SK-N-SH (cell line): Measurements from ENCODE around the gene KCNN3. TPM values are rescaled to one million over a fixed set of nuclear protein-coding genes. Genes with fewer than 3 reads are reported as not detected.

ENCODE experiments used
- CTCF ChIA-PET: fragments of 300-600, 350-600 bp; formaldehyde crosslinking; extraction: SDS; loops from one replicate; lab custom pipeline; 2021; lab: Yijun Ruan, JAX
- POLR2A ChIA-PET: fragments of 350-600 bp; sonication (Branson Sonifier 250); formaldehyde crosslinking; extraction: SDS; loops from one replicate; lab custom pipeline; 2020; ENCODE audit warnings: antibody characterized with exemption, inconsistent platforms; lab: Yijun Ruan, JAX
- DNase-seq: peaks from one replicate; pipeline ENCODE4 v3.0.0; 2012
- H2AFZ ChIP-seq: fragments of 200-600 bp; sonication (generic); 2 replicates; pipeline ENCODE4 v1.8.1; 2016; ENCODE audit warnings: antibody characterized with exemption, mild to moderate bottlenecking, low read depth
- H3F3A ChIP-seq: fragments of 200-600 bp; sonication (generic); replicated peaks from 2 replicates; pipeline ENCODE3; 2016; ENCODE audit warnings: antibody characterized with exemption, mild to moderate bottlenecking; ENCODE audit not compliant: insufficient read depth
- H3K27ac ChIP-seq, 2 experiments: fragments of 200-500 bp in 1 of 2; fragments of 200-600 bp in 1 of 2; sonication (Bioruptor generic) in 1 of 2; sonication (generic), shearing (Covaris generic) in 1 of 2; 2 replicates each; pipeline versions ENCODE4 v1.5.1 to v1.6.1; 2014 to 2016; ENCODE audit warnings: low read depth in 2 of 2, inconsistent platforms in 1 of 2, low read length in 1 of 2, mild to moderate bottlenecking in 1 of 2, mixed read lengths in 1 of 2
- H3K27me3 ChIP-seq: fragments of 200-600 bp; sonication (generic), shearing (Covaris generic); 2 replicates; pipeline ENCODE4 v1.6.1; 2016; ENCODE audit warnings: mixed run types; ENCODE audit not compliant: insufficient read depth
- H3K36me3 ChIP-seq, 2 experiments: fragments of 200-500 bp in 1 of 2; fragments of 200-600 bp in 1 of 2; sonication (Bioruptor generic) in 1 of 2; sonication (generic) in 1 of 2; replicated peaks in 1 of 2; 2 replicates each; pipeline versions ENCODE3 to v1.5.1; 2014 to 2016; ENCODE audit warnings: low read length in 1 of 2, mild to moderate bottlenecking in 1 of 2; ENCODE audit not compliant: insufficient read depth in 2 of 2, control insufficient read depth in 1 of 2
- H3K4me1 ChIP-seq, 2 experiments: fragments of 200-500 bp in 1 of 2; fragments of 200-600 bp in 1 of 2; sonication (Bioruptor generic) in 1 of 2; sonication (generic), shearing (Covaris generic) in 1 of 2; 2 replicates each; pipeline versions ENCODE4 v1.5.1 to v1.6.1; 2014 to 2016; ENCODE audit warnings: low read depth in 1 of 2, low read length in 1 of 2, mixed run types in 1 of 2; ENCODE audit not compliant: insufficient read depth in 2 of 2, control insufficient read depth in 1 of 2
- H3K4me2 ChIP-seq: fragments of 200-600 bp; sonication (generic), shearing (Covaris generic); 2 replicates; pipeline ENCODE4 v1.6.1; 2017; ENCODE audit warnings: mixed run types
- H3K4me3 ChIP-seq, 2 experiments: fragments of 200-500 bp in 1 of 2; fragments of 200-600 bp in 1 of 2; sonication (Bioruptor generic) in 1 of 2; sonication (generic), shearing (Covaris generic) in 1 of 2; 2 replicates each; pipeline versions ENCODE4 v1.5.1 to v1.8.1; 2014 to 2016; ENCODE audit warnings: low read depth in 2 of 2, inconsistent platforms in 1 of 2, low read length in 1 of 2, mild to moderate bottlenecking in 1 of 2, mixed read lengths in 1 of 2, moderate library complexity in 1 of 2
- H3K79me2 ChIP-seq: fragments of 200-600 bp; sonication (generic); 2 replicates; pipeline ENCODE4 v1.8.1; 2017; ENCODE audit warnings: mild to moderate bottlenecking; ENCODE audit not compliant: insufficient read depth
- H3K9ac ChIP-seq: fragments of 200-600 bp; sonication (generic); 2 replicates; pipeline ENCODE4 v1.6.1; 2017; ENCODE audit warnings: mixed run types
- H3K9me2 ChIP-seq: fragments of 200-600 bp; sonication (generic); 2 replicates; pipeline ENCODE4 v1.6.1; 2017; ENCODE audit warnings: mixed run types
- H3K9me3 ChIP-seq: fragments of 200-600 bp; sonication (generic); 2 replicates; pipeline ENCODE4 v1.6.1; 2017; ENCODE audit warnings: mixed run types, mild to moderate bottlenecking, moderate library complexity
- H4K20me1 ChIP-seq: fragments of 200-600 bp; sonication (generic); 2 replicates; pipeline ENCODE4 v1.6.1; 2017; ENCODE audit warnings: mild to moderate bottlenecking, mixed run types; ENCODE audit not compliant: insufficient read depth
- ELF1 ChIP-seq: IDR thresholded peaks from 2 replicates; pipeline ENCODE4 v1.4.0; 2012
- FOXM1 ChIP-seq: IDR thresholded peaks from 2 replicates; pipeline ENCODE4 v1.4.0; 2012; ENCODE audit warnings: low read depth, mild to moderate bottlenecking
- GABPA ChIP-seq: IDR thresholded peaks from 2 replicates; pipeline ENCODE4 v1.4.0; 2012; ENCODE audit warnings: low read depth, mild to moderate bottlenecking
- JUND ChIP-seq: IDR thresholded peaks from 2 replicates; pipeline ENCODE4 v1.4.0; 2012
- POLR2AphosphoS5 ChIP-seq: IDR thresholded peaks from 2 replicates; pipeline ENCODE4 v1.6.1; 2012; ENCODE audit warnings: low read depth, low read length
- RCOR1 ChIP-seq: fragments of 150-350 bp; IDR thresholded peaks from 2 replicates; pipeline ENCODE4 v1.6.1; 2017; ENCODE audit warnings: antibody characterized with exemption, low read length
- RFX5 ChIP-seq: IDR thresholded peaks from 2 replicates; pipeline ENCODE4 v1.6.1; 2012; ENCODE audit warnings: mild to moderate bottlenecking, improper control_type of control experiment, low read length
- SIN3A ChIP-seq: IDR thresholded peaks from 2 replicates; pipeline ENCODE4 v1.6.1; 2012; ENCODE audit warnings: low read depth, mild to moderate bottlenecking, low read length, moderate library complexity, borderline replicate concordance
- TAF1 ChIP-seq: IDR thresholded peaks from 2 replicates; pipeline ENCODE4 v1.6.1; 2012; ENCODE audit warnings: low read depth, mild to moderate bottlenecking, low read length, moderate library complexity, borderline replicate concordance
- TCF12 ChIP-seq: IDR thresholded peaks from 2 replicates; pipeline ENCODE4 v1.4.0; 2012
- USF1 ChIP-seq: IDR thresholded peaks from 2 replicates; pipeline ENCODE4 v1.4.0; 2012; ENCODE audit warnings: low read depth, borderline replicate concordance
- whole genome bisulfite sequencing: methylation state at CpG from one replicate; pipeline ENCODE4 v1.1.6; 2017; ENCODE audit warnings: low lambda C conversion rate; 5-methylcytosine and 5-hydroxymethylcytosine counted together
- polyA plus RNA-seq, 3 experiments: library from polyadenylated mRNA; depleted of rRNA; stranded (reverse); fragments of >200 nt; gene quantifications; 2 replicates each; pipeline ENCODE4 v1.2.3, GENCODE V29; 2012
- TF ChIP-seq, protein P1 (sequence below): IDR thresholded peaks from 2 replicates; pipeline ENCODE4 v1.4.0; 2012; ENCODE audit warnings: low read depth
- TF ChIP-seq, protein P2 (sequence below): IDR thresholded peaks from 2 replicates; pipeline ENCODE4 v1.6.1; 2012; ENCODE audit warnings: mild to moderate bottlenecking, low read depth, low read length, moderate library complexity
- TF ChIP-seq, protein P3 (sequence below): fragments of 200-600 bp; sonication (generic); IDR thresholded peaks from 2 replicates; pipeline ENCODE4 v1.6.1; 2017; ENCODE audit warnings: antibody characterized with exemption, mild to moderate bottlenecking, moderate library complexity

Gene KCNN3
- polyA plus RNA-seq, 1 of the 3 experiments (the other 2 are of a cell fraction): 0.16 TPM

DNA sequence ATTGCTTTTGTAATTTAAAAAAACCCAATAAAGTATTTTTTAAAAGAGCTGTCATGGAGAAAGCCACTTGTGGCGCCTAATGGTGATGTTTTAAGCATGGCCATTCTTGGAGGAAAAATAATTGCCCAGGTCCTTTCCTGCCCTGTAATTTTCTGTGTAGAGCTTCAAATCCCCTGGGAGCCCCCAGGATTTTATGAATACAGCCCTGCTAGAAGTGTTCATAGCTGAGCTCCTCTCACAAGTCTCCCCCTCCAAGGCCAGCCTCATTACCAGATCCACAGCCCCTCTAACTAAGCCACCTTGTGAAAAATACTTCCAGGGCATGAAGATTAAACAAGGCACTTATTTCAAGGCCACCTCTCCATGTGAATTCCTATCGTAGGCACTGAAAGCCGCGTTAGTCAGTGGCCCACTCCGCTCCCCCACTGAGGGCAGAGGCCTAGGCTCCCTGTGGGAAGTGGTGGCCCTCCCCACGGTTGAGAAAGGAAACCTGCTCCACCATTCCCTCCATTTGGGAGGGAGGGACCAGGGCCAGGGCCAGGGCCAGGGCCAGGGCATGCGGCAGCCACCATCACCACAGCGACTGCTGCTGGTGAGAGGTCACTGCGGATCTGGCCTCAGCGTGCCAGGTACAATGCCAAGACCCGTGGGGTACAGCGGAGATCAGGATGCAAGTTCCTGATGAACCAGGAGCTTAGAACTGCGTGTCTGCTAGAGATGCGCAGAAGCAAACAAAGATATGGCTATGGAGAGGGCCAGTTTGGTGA lies 83.1 kb downstream of the KCNN3 start:
- ChIA-PET POLR2A (no interaction called here), CTCF (interaction anchor here (0.9 to 3.7 kb wide), 4 partner anchors 26 to 117 kb away, joined by 3 to 13 read pairs (median 4); no protein-coding TSS in a partner anchor)
- Histone ChIP-seq H3K79me2 (no peaks in the 10 kb centered on the region), H3K27ac (no peak overlapping the region), H2AFZ (no peak overlapping the region), H3K4me2 (no peak overlapping the region), H3F3A (no peaks in the 10 kb centered on the region), H4K20me1 (no peaks in the 10 kb centered on the region), H3K4me1 (no peaks in the 10 kb centered on the region; a peak in 2 of 4 replicates)
- WGBS: 84% methylated on average over 12 of the region's 14 CpGs
- TF ChIP-seq POLR2AphosphoS5: no peak
- TF ChIP-seq, all 33 proteins: peak for 0
- H3K9me2 ChIP-seq: no peaks in the 10 kb centered on the region
- no peaks in the 10 kb centered on the region for H3K36me3 ChIP-seq
- no peak overlapping the region for H3K4me3 ChIP-seq
- peaks cover 4% of the 10 kb centered on the region; the same call in 1 of the 2 replicates for H3K27me3 ChIP-seq
- no peak overlapping the region for H3K9ac ChIP-seq
- no peak for DNase-seq
- H3K9me3 ChIP-seq: no peaks in the 10 kb centered on the region

DNA sequence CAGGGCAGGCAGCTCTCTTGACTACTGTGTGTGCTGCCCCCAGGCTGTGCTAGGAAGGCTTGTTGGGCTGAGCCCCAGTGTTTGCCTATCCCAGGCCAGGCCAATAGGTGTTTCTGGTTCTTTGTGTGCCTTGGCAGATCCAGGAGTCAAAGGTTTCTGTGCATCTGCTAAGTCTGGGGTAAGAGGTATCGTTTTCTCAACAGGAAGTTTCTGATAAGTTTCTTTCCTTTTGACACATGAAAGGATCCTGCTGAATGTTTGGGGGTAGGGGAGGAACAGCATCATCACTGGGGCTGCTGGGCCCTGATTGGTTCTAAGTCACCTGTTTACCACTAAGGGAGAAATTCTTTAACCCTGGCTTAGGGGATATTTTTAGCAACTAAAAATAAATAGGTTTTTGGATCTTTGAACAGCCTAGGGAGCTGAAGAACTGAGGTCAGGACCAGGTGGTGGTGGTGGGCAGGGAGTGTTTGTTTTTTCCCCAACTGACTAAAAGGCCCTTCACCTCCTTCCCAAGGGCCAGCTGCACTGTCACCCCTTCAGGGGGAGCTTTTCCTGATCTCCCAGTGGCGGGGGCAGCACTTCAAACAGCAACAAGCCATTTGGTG lies 85.1 kb downstream of the KCNN3 start:
- H3K27me3 ChIP-seq: no peaks in the 10 kb centered on the region; the same call in 1 of the 2 replicates
- no peaks in the 10 kb centered on the region; a peak in 1 of 4 replicates for H3K4me1 ChIP-seq
- H3K4me2 ChIP-seq: no peak overlapping the region
- no peaks in the 10 kb centered on the region for H3K79me2 ChIP-seq
- no peaks in the 10 kb centered on the region for H3F3A ChIP-seq
- H3K36me3 ChIP-seq: no peaks in the 10 kb centered on the region
- H3K27ac ChIP-seq: no peak overlapping the region
- no peak overlapping the region for H3K4me3 ChIP-seq
- no peaks in the 10 kb centered on the region for H3K9me3 ChIP-seq
- H3K9me2 ChIP-seq: no peaks in the 10 kb centered on the region
- WGBS: 53% methylated on average over 2 of the region's 2 CpGs
- no peaks in the 10 kb centered on the region for H4K20me1 ChIP-seq
- H3K9ac ChIP-seq: no peak overlapping the region
- TF ChIP-seq RCOR1 (no peak), USF1 (no peak), SIN3A (no peak), ELF1 (no peak), FOXM1 (no peak), RFX5 (no peak), JUND (no peak), GABPA (no peak), TCF12 (no peak), TAF1 (no peak)
- TF ChIP-seq, protein P1, sequence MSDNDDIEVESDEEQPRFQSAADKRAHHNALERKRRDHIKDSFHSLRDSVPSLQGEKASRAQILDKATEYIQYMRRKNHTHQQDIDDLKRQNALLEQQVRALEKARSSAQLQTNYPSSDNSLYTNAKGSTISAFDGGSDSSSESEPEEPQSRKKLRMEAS: no peak
- TF ChIP-seq, protein P2, sequence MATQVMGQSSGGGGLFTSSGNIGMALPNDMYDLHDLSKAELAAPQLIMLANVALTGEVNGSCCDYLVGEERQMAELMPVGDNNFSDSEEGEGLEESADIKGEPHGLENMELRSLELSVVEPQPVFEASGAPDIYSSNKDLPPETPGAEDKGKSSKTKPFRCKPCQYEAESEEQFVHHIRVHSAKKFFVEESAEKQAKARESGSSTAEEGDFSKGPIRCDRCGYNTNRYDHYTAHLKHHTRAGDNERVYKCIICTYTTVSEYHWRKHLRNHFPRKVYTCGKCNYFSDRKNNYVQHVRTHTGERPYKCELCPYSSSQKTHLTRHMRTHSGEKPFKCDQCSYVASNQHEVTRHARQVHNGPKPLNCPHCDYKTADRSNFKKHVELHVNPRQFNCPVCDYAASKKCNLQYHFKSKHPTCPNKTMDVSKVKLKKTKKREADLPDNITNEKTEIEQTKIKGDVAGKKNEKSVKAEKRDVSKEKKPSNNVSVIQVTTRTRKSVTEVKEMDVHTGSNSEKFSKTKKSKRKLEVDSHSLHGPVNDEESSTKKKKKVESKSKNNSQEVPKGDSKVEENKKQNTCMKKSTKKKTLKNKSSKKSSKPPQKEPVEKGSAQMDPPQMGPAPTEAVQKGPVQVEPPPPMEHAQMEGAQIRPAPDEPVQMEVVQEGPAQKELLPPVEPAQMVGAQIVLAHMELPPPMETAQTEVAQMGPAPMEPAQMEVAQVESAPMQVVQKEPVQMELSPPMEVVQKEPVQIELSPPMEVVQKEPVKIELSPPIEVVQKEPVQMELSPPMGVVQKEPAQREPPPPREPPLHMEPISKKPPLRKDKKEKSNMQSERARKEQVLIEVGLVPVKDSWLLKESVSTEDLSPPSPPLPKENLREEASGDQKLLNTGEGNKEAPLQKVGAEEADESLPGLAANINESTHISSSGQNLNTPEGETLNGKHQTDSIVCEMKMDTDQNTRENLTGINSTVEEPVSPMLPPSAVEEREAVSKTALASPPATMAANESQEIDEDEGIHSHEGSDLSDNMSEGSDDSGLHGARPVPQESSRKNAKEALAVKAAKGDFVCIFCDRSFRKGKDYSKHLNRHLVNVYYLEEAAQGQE: no peak
- TF ChIP-seq, protein P3, sequence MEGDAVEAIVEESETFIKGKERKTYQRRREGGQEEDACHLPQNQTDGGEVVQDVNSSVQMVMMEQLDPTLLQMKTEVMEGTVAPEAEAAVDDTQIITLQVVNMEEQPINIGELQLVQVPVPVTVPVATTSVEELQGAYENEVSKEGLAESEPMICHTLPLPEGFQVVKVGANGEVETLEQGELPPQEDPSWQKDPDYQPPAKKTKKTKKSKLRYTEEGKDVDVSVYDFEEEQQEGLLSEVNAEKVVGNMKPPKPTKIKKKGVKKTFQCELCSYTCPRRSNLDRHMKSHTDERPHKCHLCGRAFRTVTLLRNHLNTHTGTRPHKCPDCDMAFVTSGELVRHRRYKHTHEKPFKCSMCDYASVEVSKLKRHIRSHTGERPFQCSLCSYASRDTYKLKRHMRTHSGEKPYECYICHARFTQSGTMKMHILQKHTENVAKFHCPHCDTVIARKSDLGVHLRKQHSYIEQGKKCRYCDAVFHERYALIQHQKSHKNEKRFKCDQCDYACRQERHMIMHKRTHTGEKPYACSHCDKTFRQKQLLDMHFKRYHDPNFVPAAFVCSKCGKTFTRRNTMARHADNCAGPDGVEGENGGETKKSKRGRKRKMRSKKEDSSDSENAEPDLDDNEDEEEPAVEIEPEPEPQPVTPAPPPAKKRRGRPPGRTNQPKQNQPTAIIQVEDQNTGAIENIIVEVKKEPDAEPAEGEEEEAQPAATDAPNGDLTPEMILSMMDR: no peak
- DNase-seq: no peak
- H2AFZ ChIP-seq: no peak overlapping the region
- ChIA-PET CTCF (interaction anchor here (1.0 to 3.7 kb wide), 3 partner anchors 11 to 24 kb away, joined by 3 to 13 read pairs (median 8); no protein-coding TSS in a partner anchor), POLR2A (no interaction called here)
